ENCODE measurements around the gene ATP9B. TPM values are rescaled to one million over a fixed set of nuclear protein-coding genes. Genes with fewer than 3 reads are reported as not detected.
"Not testable (repeated sequence)": the region's sequence is repeated elsewhere in the genome, so short reads cannot be mapped to it uniquely, and the experiment has no call there.

ATP9B gene
- total RNA-seq, 1 experiment from 2014 or later: 6.5 TPM

DNA sequence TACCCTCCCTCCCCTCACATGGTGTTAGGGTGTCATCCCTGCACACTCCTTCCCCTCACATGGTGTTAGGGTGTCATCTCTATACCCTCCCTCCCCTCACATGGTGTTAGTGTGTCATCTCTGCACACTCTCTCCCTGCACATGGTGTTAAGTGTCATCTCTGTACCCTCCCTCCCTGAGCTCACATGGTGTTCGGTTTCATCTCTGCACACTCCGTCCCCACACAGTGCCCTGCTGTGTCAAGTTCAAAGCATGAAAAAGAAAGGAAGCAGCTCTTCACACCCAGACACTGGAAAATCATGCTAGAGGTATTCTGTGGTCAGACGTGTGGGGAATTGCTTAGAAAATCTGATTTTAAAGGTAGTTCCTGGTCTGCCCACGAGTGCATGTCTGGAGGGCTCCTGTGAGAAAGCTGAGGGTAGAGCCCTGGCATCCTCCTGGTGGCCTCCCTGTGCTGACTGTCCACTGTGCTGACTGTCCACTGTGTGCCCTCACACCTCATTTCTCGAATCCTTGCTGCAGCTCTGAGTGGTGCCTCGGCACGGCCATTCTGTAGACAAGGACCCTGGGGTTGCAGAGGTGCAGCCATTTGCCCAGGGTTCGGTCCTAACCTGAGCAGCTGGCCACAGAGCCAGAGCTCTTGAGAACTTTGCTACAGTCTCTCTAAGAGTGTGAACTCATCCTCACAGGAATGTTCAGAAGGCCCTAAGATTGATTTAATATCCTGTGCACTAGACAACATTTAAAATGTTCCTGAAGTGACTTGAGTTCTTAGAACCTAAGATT lies 257.4 kb downstream of the ATP9B start:
- DNase-seq (ENCODE audit: low read depth): no peak

DNA sequence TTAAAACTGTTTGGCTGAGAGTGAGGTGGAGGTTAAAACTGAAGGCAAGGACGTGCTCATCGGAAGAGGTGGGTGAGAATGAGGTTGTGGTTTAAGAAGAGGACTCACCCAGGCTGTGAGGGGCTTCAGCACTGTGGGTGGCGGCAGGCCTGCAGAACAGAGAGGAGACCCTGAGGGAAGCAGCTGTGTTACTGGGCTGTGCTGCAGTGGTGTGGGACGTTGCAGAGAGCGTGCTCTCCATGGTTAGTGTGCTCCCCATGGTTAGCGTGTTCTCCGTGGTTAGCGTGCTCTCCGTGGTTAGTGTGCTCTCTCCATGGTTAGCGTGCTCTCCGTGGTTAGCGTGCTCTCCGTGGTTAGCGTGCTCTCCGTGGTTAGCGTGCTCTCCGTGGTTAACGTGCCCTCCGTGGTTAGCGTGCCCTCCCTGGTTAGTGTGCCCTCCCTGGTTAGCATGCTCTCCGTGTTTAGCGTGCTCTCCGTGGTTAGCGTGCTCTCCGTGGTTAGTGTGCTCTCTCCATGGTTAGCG lies 258.1 kb downstream of the ATP9B start:
- DNase-seq (ENCODE audit: low read depth): no peak

- DNase-seq (ENCODE audit: low read depth): not testable (repeated sequence)
Measured at GRCh38 chr18:79327915-79328314, 258.7 kb downstream of the ATP9B start.

DNA sequence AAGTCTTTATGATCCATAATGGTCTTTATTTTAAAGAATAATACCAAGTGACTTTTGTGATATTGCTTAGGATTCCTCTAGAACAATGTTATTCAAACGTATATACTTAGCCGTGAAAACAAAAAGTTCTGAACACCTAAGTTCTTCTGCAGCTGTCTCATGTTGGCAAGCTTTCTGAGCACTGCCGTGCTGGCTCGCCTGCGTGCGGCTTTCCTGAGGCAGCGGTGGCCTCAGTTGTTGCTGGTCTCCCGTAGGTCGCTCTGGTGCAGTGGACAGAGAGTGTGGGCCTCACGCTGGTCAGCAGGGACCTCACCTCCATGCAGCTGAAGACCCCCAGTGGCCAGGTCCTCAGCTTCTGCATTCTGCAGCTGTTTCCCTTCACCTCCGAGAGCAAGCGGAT lies 259.7 kb downstream of the ATP9B start:
- DNase-seq (ENCODE audit: low read depth): no peak

DNA sequence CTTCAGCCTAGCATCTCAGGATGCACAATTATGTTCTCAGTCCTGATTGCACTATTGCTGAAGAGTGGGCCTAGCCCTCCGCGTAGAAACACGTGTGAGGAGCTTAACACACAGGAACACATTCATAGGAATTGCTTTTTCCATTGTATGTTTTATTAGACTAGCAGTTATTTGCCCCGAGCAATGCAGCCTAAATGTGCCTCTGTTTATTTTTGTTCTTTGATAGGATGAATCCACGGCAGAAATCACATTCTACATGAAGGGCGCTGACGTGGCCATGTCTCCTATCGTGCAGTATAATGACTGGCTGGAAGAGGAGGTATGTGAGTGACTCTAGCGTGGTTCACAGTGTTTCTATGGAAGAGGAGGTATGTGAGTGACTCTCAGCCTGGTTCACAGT lies 260.6 kb downstream of the ATP9B start:
- DNase-seq (ENCODE audit: low read depth): no peak

DNA sequence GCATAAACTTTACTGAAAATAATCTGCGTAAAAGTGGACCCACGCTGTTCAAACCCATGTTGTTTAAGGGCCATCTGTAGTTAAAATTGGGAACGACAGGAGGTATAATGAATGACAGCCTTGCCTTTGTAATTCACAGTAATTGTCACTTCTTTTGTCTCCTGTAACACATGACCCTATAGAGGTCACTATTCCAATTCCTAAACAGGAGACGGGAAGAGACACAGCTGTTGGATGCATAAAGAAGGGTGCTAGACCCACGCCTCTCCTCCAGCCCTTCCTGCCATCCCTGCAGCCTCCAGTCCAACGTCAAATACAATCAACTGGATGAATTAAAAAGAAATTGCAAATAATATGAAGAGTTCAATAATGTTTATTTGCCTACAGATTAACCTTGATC lies 263.5 kb downstream of the ATP9B start:
- DNase-seq (ENCODE audit: low read depth): no peak

DNA sequence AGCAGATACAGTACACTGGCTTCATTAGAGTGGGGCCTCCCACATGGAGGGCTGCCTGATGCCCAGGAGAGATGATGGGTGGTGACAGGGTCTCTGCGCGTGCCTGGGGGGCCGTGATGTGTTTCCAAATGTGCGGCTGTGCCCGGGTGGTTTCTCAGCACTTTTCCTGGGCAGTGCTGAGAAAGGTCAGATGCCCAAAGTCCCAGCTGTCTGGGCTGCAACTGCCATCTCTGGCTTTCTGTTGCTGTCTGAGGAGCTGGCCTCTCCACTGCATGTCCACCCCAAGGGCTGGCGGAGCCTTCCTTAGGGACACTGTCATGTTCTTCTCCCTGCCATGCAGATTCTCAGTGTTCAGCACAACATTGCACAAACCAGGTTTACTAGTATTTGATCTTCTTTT lies 263.9 kb downstream of the ATP9B start:
- no peak for DNase-seq (ENCODE audit: low read depth)

DNA sequence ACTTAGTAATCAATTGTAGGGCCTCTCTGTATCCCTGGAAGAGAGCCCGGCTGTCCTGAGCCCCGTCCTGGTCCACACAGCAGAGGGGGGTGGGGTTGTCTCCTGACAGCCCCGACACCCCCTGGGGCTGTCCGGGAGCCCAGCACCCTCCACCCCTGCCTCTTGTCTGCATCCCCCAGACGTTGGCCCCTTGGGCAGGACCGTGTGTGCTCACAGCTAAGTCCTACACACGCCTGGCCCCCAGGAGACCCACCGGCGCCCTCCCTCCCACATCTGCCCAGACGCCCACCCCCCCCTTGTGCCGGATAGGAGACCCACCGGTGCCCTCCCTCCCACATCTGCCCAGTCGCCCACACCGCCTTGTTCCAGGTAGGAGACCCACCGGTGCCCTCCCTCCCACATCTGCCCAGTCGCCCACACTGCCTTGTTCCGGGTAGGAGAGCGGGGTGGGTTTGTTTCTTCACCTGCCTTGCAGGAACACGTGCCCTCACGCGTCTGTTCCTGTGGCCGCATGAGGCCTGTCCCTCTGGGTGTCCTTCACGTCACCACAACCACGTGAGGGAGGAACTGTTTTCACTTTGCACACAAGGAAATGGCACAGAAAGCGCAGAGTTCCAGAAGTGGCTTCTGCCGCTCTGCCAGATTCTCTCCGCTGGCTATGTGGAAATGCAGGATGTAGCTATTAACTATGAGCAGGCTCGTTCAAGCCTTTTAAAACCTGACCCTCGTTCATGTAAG lies 265.5 kb downstream of the ATP9B start:
- no peak for DNase-seq (ENCODE audit: low read depth)

DNA sequence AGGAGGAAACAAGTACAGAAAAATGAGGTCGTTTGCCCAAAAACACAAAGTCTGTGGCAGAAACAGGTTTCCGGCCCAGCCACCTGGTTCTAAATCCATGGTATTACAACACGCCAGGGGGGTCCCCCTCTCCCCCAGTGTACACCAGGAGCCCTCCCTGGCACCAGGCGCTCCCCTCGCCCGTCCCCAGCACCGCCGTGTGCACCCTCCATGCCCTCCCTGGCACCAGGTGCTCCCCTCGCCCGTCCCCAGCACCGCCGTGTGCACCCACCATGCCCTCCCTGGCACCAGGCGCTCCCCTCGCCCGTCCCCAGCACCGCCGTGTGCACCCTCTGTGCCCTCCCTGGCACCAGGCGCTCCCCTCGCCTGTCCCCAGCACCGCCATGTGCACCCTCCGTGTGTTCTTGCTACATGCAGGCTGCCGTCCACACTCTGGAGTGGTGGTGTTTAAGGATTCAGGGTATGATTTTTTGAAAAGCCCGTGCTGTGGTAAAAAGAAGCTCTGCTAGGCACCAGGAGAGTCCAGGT lies 266.7 kb downstream of the ATP9B start:
- no peak for DNase-seq (ENCODE audit: low read depth)

DNA sequence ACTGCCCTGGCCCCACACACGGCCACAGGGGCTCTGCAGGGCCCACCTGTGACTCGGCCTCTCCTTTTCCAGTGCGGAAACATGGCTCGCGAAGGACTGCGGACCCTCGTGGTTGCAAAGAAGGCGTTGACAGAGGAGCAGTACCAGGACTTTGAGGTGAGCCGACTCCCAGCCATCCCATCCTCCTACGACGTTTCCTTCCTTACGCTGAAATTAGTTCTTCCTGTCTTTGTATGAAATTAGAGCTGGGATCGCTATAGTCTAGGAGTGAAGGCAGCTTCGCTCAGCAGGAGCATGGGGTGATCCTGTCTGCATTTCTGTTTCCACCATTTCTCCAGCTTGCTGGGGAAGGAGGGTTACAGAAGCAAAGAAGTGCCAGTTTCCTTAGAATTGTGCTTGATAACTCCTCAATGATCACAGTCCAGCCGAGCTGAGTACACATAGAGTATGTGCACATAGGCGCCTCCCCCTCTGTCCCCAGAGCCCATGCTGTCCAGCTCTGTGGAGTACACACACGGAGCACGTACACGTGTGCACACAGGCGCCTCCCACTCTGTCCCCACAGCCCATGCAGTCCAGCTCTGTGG lies 267.5 kb downstream of the ATP9B start:
- no peak for DNase-seq (ENCODE audit: low read depth)

- no peak for DNase-seq (ENCODE audit: low read depth)
Measured at GRCh38 chr18:79337184-79337583, 268.0 kb downstream of the ATP9B start.

DNA sequence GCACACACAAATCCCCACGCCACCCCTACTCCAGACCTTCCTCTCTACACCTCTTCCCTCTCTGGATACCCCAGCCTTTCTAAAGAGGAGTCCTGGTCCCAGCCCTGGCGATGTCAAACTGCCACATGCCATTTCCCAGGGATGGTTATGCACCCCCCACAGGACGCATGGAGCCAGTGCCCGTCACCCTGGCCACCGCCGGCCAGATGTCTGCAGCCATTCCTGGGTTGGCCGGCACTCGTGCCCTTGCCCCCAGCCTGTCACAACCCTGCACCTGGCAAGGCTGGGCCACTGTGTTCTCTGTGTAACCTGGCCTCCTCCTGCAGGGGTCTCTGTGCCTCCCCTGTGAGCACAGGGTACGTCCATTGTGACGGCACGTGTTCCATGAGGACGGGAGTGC lies 268.4 kb downstream of the ATP9B start:
- DNase-seq (ENCODE audit: low read depth): no peak

DNA sequence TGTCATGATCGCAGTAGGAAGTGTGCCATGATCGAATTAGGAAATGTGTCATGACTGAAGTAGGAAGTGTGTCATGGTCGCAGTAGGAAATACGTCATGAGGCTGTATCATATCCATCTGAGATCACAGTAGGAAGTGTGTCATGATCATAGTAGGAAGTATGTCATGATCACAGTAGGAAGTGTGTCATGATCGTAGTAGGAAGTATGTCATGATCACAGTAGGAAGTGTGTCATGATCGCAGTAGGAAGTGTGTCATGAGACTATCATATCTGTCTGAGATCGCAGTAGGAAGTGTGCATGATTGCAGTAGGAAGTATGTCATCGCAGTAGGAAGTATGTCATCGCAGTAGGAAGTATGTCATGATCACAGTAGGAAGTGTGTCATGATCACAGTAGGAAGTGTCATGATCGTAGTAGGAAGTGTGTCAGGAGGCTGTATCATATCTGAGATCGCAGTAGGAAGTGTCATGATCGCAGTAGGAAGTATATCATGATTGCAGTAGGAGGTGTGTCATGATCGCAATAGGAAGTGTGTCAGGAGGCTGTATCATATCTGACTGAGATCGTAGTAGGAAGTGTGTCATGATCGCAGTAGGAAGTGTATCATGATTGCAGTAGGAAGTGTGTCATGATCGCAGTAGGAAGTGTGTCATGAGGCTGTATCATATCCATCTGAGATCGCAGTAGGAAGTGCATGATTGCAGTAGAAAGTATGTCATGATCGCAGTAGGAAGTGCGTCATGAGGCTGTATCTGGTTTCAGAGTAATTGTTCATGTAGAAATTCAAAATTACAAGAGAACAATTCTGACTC lies 270.1 kb downstream of the ATP9B start:
- DNase-seq (ENCODE audit: low read depth): no peak

DNA sequence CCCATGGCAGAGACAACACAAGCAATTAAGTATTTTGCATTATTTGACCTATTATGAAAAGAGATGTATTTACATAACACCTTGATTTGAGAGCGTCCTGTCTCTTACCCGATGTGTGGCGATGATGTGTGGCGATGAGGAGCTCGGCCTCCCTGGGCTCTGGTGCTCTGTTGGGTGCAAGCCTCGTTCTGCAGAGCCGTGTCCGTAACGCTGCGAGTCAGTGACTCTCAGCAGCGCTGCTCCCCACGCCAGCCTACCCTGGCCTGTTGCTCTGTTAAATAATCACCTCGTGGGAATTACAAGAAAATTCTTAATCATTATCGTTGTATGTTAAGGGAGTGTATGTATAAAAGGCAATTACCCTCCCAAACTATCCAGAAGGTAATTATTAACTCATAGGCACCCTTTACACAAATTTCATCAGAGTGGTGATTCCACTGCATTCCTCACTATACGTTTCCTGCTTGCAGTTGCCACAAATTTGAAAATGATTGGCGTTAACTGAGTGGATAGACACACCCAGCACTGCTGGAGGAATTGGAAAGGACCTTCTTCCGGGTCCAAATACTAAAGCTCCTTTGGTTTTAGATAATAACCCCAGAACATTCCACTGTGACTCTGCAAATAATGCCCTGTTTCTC lies 274.5 kb downstream of the ATP9B start:
- DNase-seq (ENCODE audit: low read depth): no peak

- DNase-seq (ENCODE audit: low read depth): no peak
Measured at GRCh38 chr18:79344208-79344581, 275.0 kb downstream of the ATP9B start.

GRCh38 chr18:79345366-79345765 lies 276.2 kb downstream of the ATP9B start:
- DNase-seq (ENCODE audit: low read depth): no peak

GRCh38 chr18:79345981-79346380 lies 276.8 kb downstream of the ATP9B start:
- DNase-seq (ENCODE audit: low read depth): no peak

- DNase-seq (ENCODE audit: low read depth): no peak
Measured at GRCh38 chr18:79348066-79348465, 278.9 kb downstream of the ATP9B start.

- DNase-seq (ENCODE audit: low read depth): no peak
Measured at GRCh38 chr18:79352432-79352831, 283.2 kb downstream of the ATP9B start.

DNA sequence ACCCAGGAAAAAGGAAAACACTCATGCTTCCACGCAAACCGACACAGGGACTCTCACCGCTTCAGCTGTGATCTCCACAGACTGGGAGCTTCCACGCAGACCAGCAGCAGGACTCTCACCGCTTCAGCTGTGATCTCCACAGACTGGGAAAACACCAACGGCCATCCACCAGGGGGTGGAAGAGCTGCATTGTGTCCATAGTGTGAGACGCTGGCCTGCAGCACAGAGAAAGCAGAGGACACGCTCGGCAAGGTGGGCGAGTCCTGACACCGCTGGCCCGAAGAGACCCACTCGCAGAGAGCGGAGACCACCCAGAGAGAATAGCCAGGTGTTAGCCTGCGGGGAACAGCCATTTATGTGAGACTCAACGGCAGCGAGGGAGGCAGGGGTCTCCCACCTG lies 284.1 kb downstream of the ATP9B start:
- no peak for DNase-seq (ENCODE audit: low read depth)

DNA sequence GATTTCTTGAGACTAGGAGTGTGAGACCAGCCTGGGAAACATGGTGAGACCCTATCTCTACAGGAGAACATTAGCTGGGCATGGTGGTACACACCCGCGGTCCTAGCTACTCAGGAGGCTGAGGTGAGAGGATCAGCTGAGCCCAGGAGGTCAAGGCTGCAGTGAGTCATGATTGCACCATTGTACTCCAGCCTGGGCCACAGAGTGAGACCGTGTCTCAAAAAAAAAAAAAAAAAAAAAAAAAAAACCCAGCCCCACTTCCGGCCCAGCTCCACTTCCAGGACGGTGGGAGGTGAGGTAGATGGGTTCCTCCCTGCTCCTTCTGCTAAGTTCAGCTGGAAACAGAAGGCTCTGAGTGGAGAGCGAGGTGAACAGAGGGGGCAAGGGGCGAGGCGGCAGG lies 285.2 kb downstream of the ATP9B start:
- no peak for DNase-seq (ENCODE audit: low read depth)
